Loucy (cell line): Measurements from ENCODE around the gene POU2F1.

Experiments used
- H2AFZ ChIP-seq: fragments of 200-600 bp; sonication (generic); 2 replicates; pipeline ENCODE4 v1.6.0; 2016; ENCODE audit warnings: antibody characterized with exemption, mild to moderate bottlenecking, low read length, moderate library complexity
- H3F3A ChIP-seq: fragments of 200-600 bp; 2 replicates; pipeline ENCODE4 v1.6.0; 2016; ENCODE audit warnings: antibody characterized with exemption, low read depth, mild to moderate bottlenecking
- H3K27me3 ChIP-seq: fragments of 200-600 bp; sonication (generic); 2 replicates; pipeline ENCODE4 v1.6.1; 2014; ENCODE audit warnings: low read length, mild to moderate bottlenecking; ENCODE audit not compliant: insufficient read depth, poor library complexity, severe bottlenecking
- H3K36me3 ChIP-seq: fragments of 200-600 bp; sonication (generic); 2 replicates; pipeline ENCODE4 v1.6.1; 2016; ENCODE audit warnings: low read length; ENCODE audit not compliant: insufficient read depth
- H3K4me1 ChIP-seq: fragments of 200-600 bp; sonication (generic); 2 replicates; pipeline ENCODE4 v1.5.1; 2014; ENCODE audit warnings: low read length, mild to moderate bottlenecking; ENCODE audit not compliant: insufficient read depth, poor library complexity, severe bottlenecking
- H3K4me2 ChIP-seq: fragments of 200-600 bp; sonication (generic); 2 replicates; pipeline ENCODE4 v1.6.0; 2014; ENCODE audit warnings: antibody characterized with exemption, low read length, low read depth, mild to moderate bottlenecking; ENCODE audit not compliant: poor library complexity, severe bottlenecking
- H3K4me3 ChIP-seq: fragments of 200-600 bp; sonication (generic); 2 replicates; pipeline ENCODE4 v1.5.1; 2014; ENCODE audit warnings: low read length, mild to moderate bottlenecking, mixed read lengths; ENCODE audit not compliant: poor library complexity, severe bottlenecking
- H3K79me2 ChIP-seq: fragments of 200-600 bp; sonication (generic); 2 replicates; pipeline ENCODE4 v1.6.1; 2014; ENCODE audit warnings: low read length; ENCODE audit not compliant: insufficient read depth
- H3K9ac ChIP-seq: fragments of 200-600 bp; sonication (generic); 2 replicates; pipeline ENCODE4 v1.6.0; 2014; ENCODE audit warnings: mild to moderate bottlenecking, low read depth, low read length, moderate library complexity; ENCODE audit not compliant: poor library complexity, severe bottlenecking
- H3K9me2 ChIP-seq: fragments of 200-600 bp; sonication (generic); replicated peaks from 2 replicates; pipeline ENCODE4 v1.6.1; 2016; ENCODE audit warnings: low read depth, low read length, mixed read lengths
- H3K9me3 ChIP-seq: fragments of 200-600 bp; sonication (generic); 2 replicates; pipeline ENCODE4 v1.6.1; 2014; ENCODE audit warnings: mild to moderate bottlenecking, antibody characterized with exemption, low read length, low read depth; ENCODE audit not compliant: insufficient read depth
- H4K20me1 ChIP-seq: fragments of 200-600 bp; sonication (generic); 2 replicates; pipeline ENCODE4 v1.6.0; 2014; ENCODE audit warnings: antibody characterized with exemption, low read length, mild to moderate bottlenecking; ENCODE audit not compliant: insufficient read depth, poor library complexity, severe bottlenecking
- EZH2phosphoT487 ChIP-seq: fragments of 200-600 bp; IDR thresholded peaks from 2 replicates; pipeline ENCODE4 v1.6.1; 2018; ENCODE audit warnings: antibody characterized with exemption, mild to moderate bottlenecking, moderate library complexity, borderline replicate concordance
- TF ChIP-seq, protein P1 (sequence below): fragments of 200-600 bp; sonication (generic); conservative IDR thresholded peaks from 2 replicates; pipeline ENCODE4 v1.5.1; 2014; ENCODE audit warnings: mild to moderate bottlenecking, antibody characterized with exemption, low read length

Gene POU2F1

DNA sequence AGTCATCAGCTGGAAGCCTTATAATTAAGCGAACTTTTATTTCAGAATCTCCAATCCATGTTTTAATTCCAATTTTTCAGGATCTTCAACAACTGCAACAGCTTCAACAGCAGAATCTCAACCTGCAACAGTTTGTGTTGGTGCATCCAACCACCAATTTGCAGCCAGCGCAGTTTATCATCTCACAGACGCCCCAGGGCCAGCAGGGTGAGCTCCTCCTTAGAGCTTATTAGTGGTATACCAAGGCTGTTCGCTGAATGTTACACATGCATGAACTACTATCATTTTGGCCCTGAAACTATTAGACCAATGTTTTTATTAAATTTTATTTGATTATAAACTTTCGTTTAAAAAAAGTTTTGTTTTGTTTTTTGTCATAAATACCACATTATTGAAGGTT, 155.3 kb downstream of the POU2F1 start:
- Histone ChIP-seq H3K4me1 (no peaks in the 10 kb centered on the region), H3K27me3 (no peaks in the 10 kb centered on the region), H3K4me3 (no peak overlapping the region), H3K4me2 (no peak overlapping the region), H3K79me2 (no peaks in the 10 kb centered on the region), H2AFZ (no peak overlapping the region), H3K9me2 (no peaks in the 10 kb centered on the region), H3K9ac (no peak overlapping the region), H3K36me3 (peaks cover 86% of the 10 kb centered on the region; the same call in 1 of the 2 replicates), H4K20me1 (no peaks in the 10 kb centered on the region), H3F3A (no peaks in the 10 kb centered on the region), H3K9me3 (no peaks in the 10 kb centered on the region)
- TF ChIP-seq, protein P1, sequence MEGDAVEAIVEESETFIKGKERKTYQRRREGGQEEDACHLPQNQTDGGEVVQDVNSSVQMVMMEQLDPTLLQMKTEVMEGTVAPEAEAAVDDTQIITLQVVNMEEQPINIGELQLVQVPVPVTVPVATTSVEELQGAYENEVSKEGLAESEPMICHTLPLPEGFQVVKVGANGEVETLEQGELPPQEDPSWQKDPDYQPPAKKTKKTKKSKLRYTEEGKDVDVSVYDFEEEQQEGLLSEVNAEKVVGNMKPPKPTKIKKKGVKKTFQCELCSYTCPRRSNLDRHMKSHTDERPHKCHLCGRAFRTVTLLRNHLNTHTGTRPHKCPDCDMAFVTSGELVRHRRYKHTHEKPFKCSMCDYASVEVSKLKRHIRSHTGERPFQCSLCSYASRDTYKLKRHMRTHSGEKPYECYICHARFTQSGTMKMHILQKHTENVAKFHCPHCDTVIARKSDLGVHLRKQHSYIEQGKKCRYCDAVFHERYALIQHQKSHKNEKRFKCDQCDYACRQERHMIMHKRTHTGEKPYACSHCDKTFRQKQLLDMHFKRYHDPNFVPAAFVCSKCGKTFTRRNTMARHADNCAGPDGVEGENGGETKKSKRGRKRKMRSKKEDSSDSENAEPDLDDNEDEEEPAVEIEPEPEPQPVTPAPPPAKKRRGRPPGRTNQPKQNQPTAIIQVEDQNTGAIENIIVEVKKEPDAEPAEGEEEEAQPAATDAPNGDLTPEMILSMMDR = no peak
- TF ChIP-seq EZH2phosphoT487 = no peak

GRCh38 chr1:167387251-167387910, 166.7 kb downstream of the POU2F1 start:
- Histone ChIP-seq H3F3A (no peaks in the 10 kb centered on the region), H3K9me2 (no peaks in the 10 kb centered on the region), H2AFZ (no peak overlapping the region), H3K79me2 (no peaks in the 10 kb centered on the region), H3K4me2 (no peak overlapping the region), H4K20me1 (no peaks in the 10 kb centered on the region), H3K9me3 (no peaks in the 10 kb centered on the region), H3K4me3 (no peak overlapping the region), H3K9ac (no peak overlapping the region), H3K27me3 (no peaks in the 10 kb centered on the region), H3K36me3 (peaks cover 78% of the 10 kb centered on the region), H3K4me1 (no peaks in the 10 kb centered on the region)
- TF ChIP-seq, protein P1 = no peak
- TF ChIP-seq EZH2phosphoT487 = no peak

DNA sequence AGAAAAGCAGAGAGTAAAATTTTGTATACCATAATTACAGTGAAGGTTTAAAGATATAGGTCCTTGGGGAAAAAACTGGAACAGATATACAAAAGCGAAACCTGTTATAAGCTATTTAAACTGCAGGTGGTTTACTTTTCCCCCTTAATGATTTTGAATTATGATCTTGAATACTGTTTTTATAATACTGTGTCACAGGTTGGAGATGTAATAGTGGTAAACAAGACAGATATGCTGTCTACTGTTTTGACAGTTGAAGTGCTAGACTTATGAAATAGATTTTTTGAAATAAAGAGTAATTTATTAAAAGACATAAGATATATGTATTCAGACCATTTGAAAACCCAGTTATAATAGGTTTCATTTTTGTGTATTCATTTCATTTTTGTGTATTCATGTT, 168.3 kb downstream of the POU2F1 start:
- H3K79me2 ChIP-seq = no peaks in the 10 kb centered on the region
- no peaks in the 10 kb centered on the region for H3K9me3 ChIP-seq
- H3K36me3 ChIP-seq = peaks cover 70% of the 10 kb centered on the region
- no peak overlapping the region for H3K4me3 ChIP-seq
- TF ChIP-seq, protein P1 = no peak
- no peak for TF ChIP-seq EZH2phosphoT487
- no peaks in the 10 kb centered on the region for H3K27me3 ChIP-seq
- no peaks in the 10 kb centered on the region for H4K20me1 ChIP-seq
- H2AFZ ChIP-seq = no peak overlapping the region
- H3F3A ChIP-seq = no peaks in the 10 kb centered on the region
- H3K9me2 ChIP-seq = no peaks in the 10 kb centered on the region
- H3K9ac ChIP-seq = no peak overlapping the region
- H3K4me1 ChIP-seq = no peaks in the 10 kb centered on the region
- no peak overlapping the region for H3K4me2 ChIP-seq
